Stimulated activated CD4-positive, alpha-beta T cell treated with anti-CD3 and anti-CD28 coated beads, Interleukin-1b, Interleukin-23, amount 100 ng/mL, for 1 hour (primary cell): ENCODE data around the gene LGR5.

Experiments used
- DNase-seq, 2 donors: peaks; one replicate each; pipeline ENCODE4 v3.0.0-alpha.2; 2020; ENCODE audit warnings: low read depth in 2 of 2

LGR5 gene

GRCh38 chr12:71439613-71440344 is at the start of gene LGR5:
TSS of gene LGR5 (plus strand) at chr12:71439798. CDS start at chr12:71440081, 283 bp downstream.
- no peak for DNase-seq

- DNase-seq: no peak
These were observed 47.0 kb upstream of the LGR5 start for GRCh38 chr12:71392521-71393145.

GRCh38 chr12:71393625-71394024 is 46.0 kb upstream of the LGR5 start:
- no peak for DNase-seq

GRCh38 chr12:71397433-71397954 is 42.1 kb upstream of the LGR5 start:
- DNase-seq: no peak

- no peak for DNase-seq
These were observed 40.4 kb upstream of the LGR5 start for GRCh38 chr12:71399197-71399596.

GRCh38 chr12:71400481-71400880 is 39.1 kb upstream of the LGR5 start:
- DNase-seq: no peak

GRCh38 chr12:71405884-71406283 is 33.7 kb upstream of the LGR5 start:
- DNase-seq: no peak

GRCh38 chr12:71407732-71408131 is 31.9 kb upstream of the LGR5 start:
- DNase-seq: no peak

- no peak for DNase-seq
These were observed 28.8 kb upstream of the LGR5 start for GRCh38 chr12:71410844-71411243.

- DNase-seq: no peak
These were observed 28.0 kb upstream of the LGR5 start for GRCh38 chr12:71411635-71412034.

GRCh38 chr12:71415336-71416231 is 24.0 kb upstream of the LGR5 start:
- no peak for DNase-seq

GRCh38 chr12:71417181-71417580 is 22.4 kb upstream of the LGR5 start:
- DNase-seq: no peak

- DNase-seq: no peak
These were observed 18.7 kb upstream of the LGR5 start for GRCh38 chr12:71420775-71421406.

GRCh38 chr12:71425568-71426299 is 13.9 kb upstream of the LGR5 start:
- DNase-seq: no peak

GRCh38 chr12:71426300-71427047 is 13.1 kb upstream of the LGR5 start:
- DNase-seq: no peak

- no peak for DNase-seq
These were observed 8.8 kb upstream of the LGR5 start for GRCh38 chr12:71430756-71431155.

GRCh38 chr12:71431991-71432390 is 7.6 kb upstream of the LGR5 start:
- DNase-seq: no peak

GRCh38 chr12:71432936-71433335 is 6.7 kb upstream of the LGR5 start:
- DNase-seq: no peak

GRCh38 chr12:71436696-71437095 is 2.9 kb upstream of the LGR5 start:
- DNase-seq: no peak

- DNase-seq: no peak
These were observed 782 bp upstream of the LGR5 start for GRCh38 chr12:71438670-71439361.
